Left ventricle myocardium superior (tissue), 1 donor: ENCODE measurements around the gene CEP70. TPM values are rescaled to one million over a fixed set of nuclear protein-coding genes. Genes with fewer than 3 reads are reported as not detected.
A peak's percentile ranks its signal among the peaks of the same experiment; 100 is the strongest.
"Not testable (repeated sequence)": the region's sequence is repeated elsewhere in the genome, so short reads cannot be mapped to it uniquely, and the experiment has no call there.

ENCODE experiments used
- ATAC-seq: fragments of 200-7000 bp; cut with Tn5 transposase; one replicate; pipeline ENCODE4 v1.9.1; 2020; ENCODE audit warnings: mild to moderate bottlenecking, moderate library complexity
- DNase-seq: peaks from one replicate; pipeline ENCODE4 v3.0.0-alpha.2; 2020
- intact Hi-C: fragments of 100-400 bp; cut with micrococcal nuclease; formaldehyde crosslinking; loops from one replicate; pipeline ENCODE4 v1.11.0; 2022
- long read RNA-seq: library from polyadenylated mRNA; unstranded; transcript quantifications from one replicate; pipeline ENCODE4 v2.0.0, GENCODE V29; 2021
- total RNA-seq: library from RNA; stranded (reverse); fragmentation: NEBNext Ultra II Directional; extraction: Animal tissue kit (Norgen Biotek cat#: 25700); gene quantifications from one replicate; pipeline ENCODE4 v1.2.1, GENCODE V29; 2021
- donor health status: DM: no; HTN: yes; CAD: no; lungs with severe emphysema.

The CEP70 gene
- total RNA-seq = 22.6 TPM
- long read RNA-seq, transcript CEP70-211 (18 exons, 1,993 nt) = minor isoform, 5 of 29 reads
- long read RNA-seq, transcript CEP70-201 (18 exons, 2,732 nt) = major isoform, 7 of 29 reads
- long read RNA-seq, partial matches to known transcripts = 8 of 29 reads
- long read RNA-seq, other reads (novel, unspliced or antisense) = 6 of 29 reads

GRCh38 chr3:138594150-138594934, at the start of gene CEP70:
CEP70 (minus strand) TSS chr3:138594260; CDS start chr3:138572927, 21,333 bp downstream.
- intact Hi-C loops = no loop called here
- ATAC-seq = peak; percentile 99

GRCh38 chr3:138642927-138643253, 48.8 kb upstream of the CEP70 start:
- no peak for ATAC-seq
- intact Hi-C loops = no loop called here
- DNase-seq = no peak

More at GRCh38 chr3:138594150-138594934, at the start of gene CEP70:
- DNase-seq = peak; percentile 96

- no peak for DNase-seq
- intact Hi-C loops = no loop called here
These were observed 48.3 kb upstream of the CEP70 start for GRCh38 chr3:138642226-138642926.

GRCh38 chr3:138640537-138640936, 46.5 kb upstream of the CEP70 start:
- DNase-seq (no peak), ATAC-seq (no peak)
- intact Hi-C loops = no loop called here

More at GRCh38 chr3:138642226-138642926, 48.3 kb upstream of the CEP70 start:
- ATAC-seq = no peak

GRCh38 chr3:138638641-138639040, 44.6 kb upstream of the CEP70 start:
- DNase-seq (no peak), ATAC-seq (no peak)
- intact Hi-C loops = no loop called here

GRCh38 chr3:138629526-138629925, 35.5 kb upstream of the CEP70 start:
- ATAC-seq (no peak), DNase-seq (no peak)
- intact Hi-C loops = no loop called here

- DNase-seq (no peak), ATAC-seq (no peak)
- intact Hi-C loops = no loop called here
These were observed 31.8 kb upstream of the CEP70 start for GRCh38 chr3:138625707-138626365.

- intact Hi-C loops = no loop called here
- DNase-seq (no peak), ATAC-seq (no peak)
These were observed 30.5 kb upstream of the CEP70 start for GRCh38 chr3:138624518-138624917.

- intact Hi-C loops = no loop called here
- DNase-seq (no peak), ATAC-seq (no peak)
These were observed 26.4 kb upstream of the CEP70 start for GRCh38 chr3:138620431-138620830.

- intact Hi-C loops = no loop called here
- ATAC-seq (no peak), DNase-seq (no peak)
These were observed 21.4 kb upstream of the CEP70 start for GRCh38 chr3:138615462-138615861.

- intact Hi-C loops = no loop called here
These were observed 15.8 kb upstream of the CEP70 start for GRCh38 chr3:138609898-138610266.

GRCh38 chr3:138608322-138609135, 14.5 kb upstream of the CEP70 start, which contains the start of gene FAIM:
FAIM (plus strand) TSS chr3:138608771; CDS start chr3:138619727, 10,956 bp downstream.
- intact Hi-C loops = no loop called here
- ATAC-seq = peak; percentile 85
- peak; percentile 82 for DNase-seq

More at GRCh38 chr3:138609898-138610266, 15.8 kb upstream of the CEP70 start:
- no peak for DNase-seq
- no peak for ATAC-seq

GRCh38 chr3:138604106-138604595, 10.1 kb upstream of the CEP70 start:
- DNase-seq, ATAC-seq, intact Hi-C loops: not testable (repeated sequence)

- ATAC-seq, DNase-seq, intact Hi-C loops: not testable (repeated sequence)
These were observed 7.6 kb upstream of the CEP70 start for GRCh38 chr3:138601661-138602060.

GRCh38 chr3:138600100-138600745, 6.2 kb upstream of the CEP70 start:
- ATAC-seq = no peak
- no peak for DNase-seq
- intact Hi-C loops = no loop called here

- no peak for ATAC-seq
- intact Hi-C loops = loop anchor here (5.0 kb wide), 1 partner anchor 319 kb away; no protein-coding TSS in a partner anchor
- no peak for DNase-seq
These were observed 4.5 kb upstream of the CEP70 start for GRCh38 chr3:138598534-138598933.

- ATAC-seq, DNase-seq: not testable (repeated sequence)
- intact Hi-C loops = loop anchor here (5.0 kb wide), 1 partner anchor 320 kb away; no protein-coding TSS in a partner anchor
These were observed 3.3 kb upstream of the CEP70 start for GRCh38 chr3:138597186-138597976.
